ENCODE results near the gene FAM169A. TPM values are rescaled to one million over a fixed set of nuclear protein-coding genes. Genes with fewer than 3 reads are reported as not detected.
"Not testable (repeated sequence)": the region's sequence is repeated elsewhere in the genome, so short reads cannot be mapped to it uniquely, and the experiment has no call there.

Gene FAM169A
- total RNA-seq, 4 donors from 2014 or later, result under 0.01 to 26.5 (median 3.5) TPM

- Histone ChIP-seq H3K36me3 (no peaks in the 10 kb centered on the region), H3K27ac (no peak overlapping the region), H3K27me3 (no peaks in the 10 kb centered on the region), H3K4me3 (no peak overlapping the region), H3K4me1 (no peaks in the 10 kb centered on the region), H3K9me3 (no peaks in the 10 kb centered on the region)
- no peak for DNase-seq
- TF ChIP-seq POLR2A (IDR thresholded peaks at IDR 0.05), result no peak
- TF ChIP-seq CTCF (IDR thresholded peaks at IDR 0.05), result no peak
- intact Hi-C loops (cut with DNase I; ENCODE audit: low total_unique reads), result no loop called here
Observed at GRCh38 chr5:74816875-74817274, 49.3 kb downstream of the FAM169A start.

GRCh38 chr5:74810915-74811314, 55.3 kb downstream of the FAM169A start:
- H3K4me1 ChIP-seq, result no peaks in the 10 kb centered on the region
- H3K36me3 ChIP-seq, result no peaks in the 10 kb centered on the region
- DNase-seq, result no peak
- intact Hi-C loops (cut with DNase I; ENCODE audit: low total_unique reads), result no loop called here
- TF ChIP-seq CTCF (IDR thresholded peaks at IDR 0.05) (no peak), POLR2A (IDR thresholded peaks at IDR 0.05) (no peak)
- H3K9me3 ChIP-seq, result no peaks in the 10 kb centered on the region
- H3K27me3 ChIP-seq, result no peaks in the 10 kb centered on the region
- no peak overlapping the region for H3K27ac ChIP-seq
- no peak overlapping the region for H3K4me3 ChIP-seq

GRCh38 chr5:74801941-74802340, 64.2 kb downstream of the FAM169A start:
- Histone ChIP-seq H3K27ac (no peak overlapping the region), H3K27me3 (no peaks in the 10 kb centered on the region), H3K4me1 (no peaks in the 10 kb centered on the region), H3K9me3 (no peaks in the 10 kb centered on the region), H3K4me3 (no peak overlapping the region), H3K36me3 (no peaks in the 10 kb centered on the region)
- TF ChIP-seq POLR2A (IDR thresholded peaks at IDR 0.05), result no peak
- no peak for TF ChIP-seq CTCF (IDR thresholded peaks at IDR 0.05)
- DNase-seq, result no peak
- intact Hi-C loops (cut with DNase I; ENCODE audit: low total_unique reads), result no loop called here

GRCh38 chr5:74801197-74801596, 65.0 kb downstream of the FAM169A start:
- H3K4me3 ChIP-seq, result no peak overlapping the region
- TF ChIP-seq CTCF (IDR thresholded peaks at IDR 0.05) (no peak), POLR2A (IDR thresholded peaks at IDR 0.05) (no peak)
- H3K36me3 ChIP-seq, result no peaks in the 10 kb centered on the region
- no peaks in the 10 kb centered on the region for H3K4me1 ChIP-seq
- intact Hi-C loops (cut with DNase I; ENCODE audit: low total_unique reads), result no loop called here
- H3K9me3 ChIP-seq, result no peaks in the 10 kb centered on the region
- DNase-seq, result no peak
- no peak overlapping the region for H3K27ac ChIP-seq
- H3K27me3 ChIP-seq, result no peaks in the 10 kb centered on the region

GRCh38 chr5:74798977-74799911, 66.9 kb downstream of the FAM169A start:
- Histone ChIP-seq H3K36me3 (no peaks in the 10 kb centered on the region), H3K4me3 (no peak overlapping the region), H3K27ac (no peak overlapping the region), H3K27me3 (no peaks in the 10 kb centered on the region), H3K9me3 (no peaks in the 10 kb centered on the region), H3K4me1 (no peaks in the 10 kb centered on the region)
- DNase-seq, result no peak
- TF ChIP-seq CTCF (IDR thresholded peaks at IDR 0.05) (no peak), POLR2A (IDR thresholded peaks at IDR 0.05) (no peak)
- intact Hi-C loops (cut with DNase I; ENCODE audit: low total_unique reads), result no loop called here

GRCh38 chr5:74791669-74792068, 74.5 kb downstream of the FAM169A start:
- intact Hi-C loops (cut with DNase I; ENCODE audit: low total_unique reads); H3K36me3 ChIP-seq; H3K4me1 ChIP-seq; DNase-seq; H3K4me3 ChIP-seq; H3K27me3 ChIP-seq; H3K27ac ChIP-seq; H3K9me3 ChIP-seq: not testable (repeated sequence)
